ENCODE data around the gene FCRL5.

The FCRL5 gene

DNA sequence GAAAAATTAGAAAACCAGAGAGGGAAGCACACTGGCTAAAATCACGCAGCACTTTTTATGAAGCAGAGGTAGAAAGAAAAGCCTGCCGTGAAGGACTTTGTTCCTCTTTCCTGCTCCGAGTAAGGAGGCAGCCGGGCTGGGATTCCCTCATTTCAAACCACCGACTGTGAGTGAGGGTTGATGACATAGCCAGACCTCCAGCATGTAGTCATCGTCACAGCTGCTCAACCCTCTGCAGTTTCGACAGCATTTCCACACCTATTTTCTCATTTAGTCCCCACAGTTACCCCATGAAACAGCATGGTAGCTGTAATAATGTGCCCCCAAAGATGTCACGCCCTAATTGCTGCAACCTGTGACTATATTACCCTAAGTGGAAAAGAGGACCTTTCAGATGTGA is 35.3 kb downstream of the FCRL5 start:
- no peak for DNase-seq (ENCODE audit: low read depth)
- TF ChIP-seq, protein P1, sequence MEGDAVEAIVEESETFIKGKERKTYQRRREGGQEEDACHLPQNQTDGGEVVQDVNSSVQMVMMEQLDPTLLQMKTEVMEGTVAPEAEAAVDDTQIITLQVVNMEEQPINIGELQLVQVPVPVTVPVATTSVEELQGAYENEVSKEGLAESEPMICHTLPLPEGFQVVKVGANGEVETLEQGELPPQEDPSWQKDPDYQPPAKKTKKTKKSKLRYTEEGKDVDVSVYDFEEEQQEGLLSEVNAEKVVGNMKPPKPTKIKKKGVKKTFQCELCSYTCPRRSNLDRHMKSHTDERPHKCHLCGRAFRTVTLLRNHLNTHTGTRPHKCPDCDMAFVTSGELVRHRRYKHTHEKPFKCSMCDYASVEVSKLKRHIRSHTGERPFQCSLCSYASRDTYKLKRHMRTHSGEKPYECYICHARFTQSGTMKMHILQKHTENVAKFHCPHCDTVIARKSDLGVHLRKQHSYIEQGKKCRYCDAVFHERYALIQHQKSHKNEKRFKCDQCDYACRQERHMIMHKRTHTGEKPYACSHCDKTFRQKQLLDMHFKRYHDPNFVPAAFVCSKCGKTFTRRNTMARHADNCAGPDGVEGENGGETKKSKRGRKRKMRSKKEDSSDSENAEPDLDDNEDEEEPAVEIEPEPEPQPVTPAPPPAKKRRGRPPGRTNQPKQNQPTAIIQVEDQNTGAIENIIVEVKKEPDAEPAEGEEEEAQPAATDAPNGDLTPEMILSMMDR (IDR thresholded peaks at IDR 0.05; ENCODE audit: control insufficient read depth, insufficient read depth, low read depth, low read length, missing control alignments) = no peak
- no peak overlapping the region for H3K4me3 ChIP-seq (ENCODE audit: control insufficient read depth, low read depth, low read length)

DNA sequence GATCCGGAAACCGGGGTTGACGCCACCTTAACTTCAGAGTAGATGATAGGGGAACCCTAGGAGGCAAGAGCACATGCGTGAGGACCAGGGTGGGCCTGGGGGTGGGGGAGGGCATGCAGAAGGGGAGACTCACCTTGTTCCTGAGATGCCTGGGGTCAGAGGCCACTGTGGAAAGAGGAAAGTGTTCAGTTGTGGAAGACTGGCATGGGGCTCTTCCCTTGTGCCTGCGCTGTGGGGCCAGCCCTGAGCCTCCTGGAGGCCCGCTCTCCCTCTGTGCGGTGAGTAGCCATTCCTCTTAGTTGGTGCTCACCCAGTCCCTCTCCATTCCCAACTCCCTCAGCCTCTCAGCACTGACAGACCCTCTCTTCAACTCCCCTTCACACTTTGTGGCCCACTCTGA is 36.6 kb downstream of the FCRL5 start:
- TF ChIP-seq, protein P1 (IDR thresholded peaks at IDR 0.05; ENCODE audit: control insufficient read depth, insufficient read depth, low read depth, low read length, missing control alignments) = no peak
- H3K4me3 ChIP-seq (ENCODE audit: control insufficient read depth, low read depth, low read length) = no peak overlapping the region
- no peak for DNase-seq (ENCODE audit: low read depth)

DNA sequence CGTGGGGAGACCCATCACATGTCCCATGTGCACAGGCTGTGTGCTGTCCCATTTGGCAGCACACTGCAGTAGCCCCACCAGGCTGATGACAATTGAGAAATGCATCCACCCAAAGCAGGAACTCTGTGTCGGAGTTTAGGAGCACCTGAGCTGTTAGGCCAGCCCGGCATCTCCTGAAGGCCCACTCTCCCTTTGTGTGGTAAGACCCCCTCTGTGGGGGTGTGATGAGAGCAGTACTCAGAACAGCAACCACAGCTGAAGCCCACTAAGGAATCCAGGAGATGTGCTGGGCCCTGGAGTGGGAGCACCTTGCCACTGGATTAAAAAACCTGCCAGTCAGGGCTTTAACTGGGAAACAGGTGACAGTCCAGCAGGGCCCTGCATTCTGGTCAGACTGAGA is 37.2 kb downstream of the FCRL5 start:
- no peak overlapping the region for H3K4me3 ChIP-seq (ENCODE audit: control insufficient read depth, low read depth, low read length)
- DNase-seq (ENCODE audit: low read depth) = no peak
- TF ChIP-seq, protein P1 (IDR thresholded peaks at IDR 0.05; ENCODE audit: control insufficient read depth, insufficient read depth, low read depth, low read length, missing control alignments) = no peak

DNA sequence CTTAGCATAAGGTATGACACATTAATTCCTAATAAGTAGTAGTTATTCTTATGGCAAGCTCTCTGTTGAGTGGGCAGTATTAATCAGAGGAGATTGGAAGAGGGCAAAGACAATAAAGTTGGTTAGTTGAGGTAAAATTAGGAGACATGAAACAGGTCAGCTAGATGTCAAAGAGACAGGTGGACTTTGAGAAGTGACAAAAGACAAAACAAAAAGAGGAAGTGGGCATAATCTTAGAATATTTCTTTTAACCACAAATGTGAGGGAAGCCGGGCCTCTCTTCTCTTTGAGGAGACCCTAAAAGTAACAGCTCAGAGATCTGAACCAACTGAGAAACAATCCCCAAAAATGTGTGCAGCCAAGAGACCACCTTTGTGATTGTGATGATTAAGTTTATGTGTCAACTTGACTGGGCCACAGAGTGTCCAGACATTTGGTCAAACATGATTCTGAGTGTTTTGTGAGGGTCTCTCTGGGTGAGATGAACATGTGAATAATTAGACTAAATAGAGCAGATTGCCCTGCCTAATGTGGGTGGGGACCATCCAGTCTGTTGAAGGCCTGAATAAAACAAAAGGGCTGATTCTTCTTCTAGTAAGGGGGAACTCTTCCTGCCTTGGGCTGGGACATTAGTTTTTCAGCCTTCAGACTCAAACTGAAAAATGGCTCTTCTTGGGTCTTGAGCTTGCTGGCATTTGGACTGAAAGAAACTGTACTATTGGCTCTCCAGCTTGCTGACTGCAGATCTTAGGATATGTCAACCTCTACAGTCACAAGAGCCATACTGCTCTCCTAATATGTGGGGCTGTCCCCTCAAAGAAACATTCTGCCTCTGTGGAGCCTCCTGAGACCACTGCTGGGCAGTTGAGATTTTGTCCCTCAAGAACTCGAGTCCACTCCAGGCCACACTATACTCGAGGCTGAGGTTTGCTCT is 40.0 kb downstream of the FCRL5 start:
- TF ChIP-seq, protein P1 (IDR thresholded peaks at IDR 0.05; ENCODE audit: control insufficient read depth, insufficient read depth, low read depth, low read length, missing control alignments) = no peak
- no peak for DNase-seq (ENCODE audit: low read depth)
- H3K4me3 ChIP-seq (ENCODE audit: control insufficient read depth, low read depth, low read length) = no peak overlapping the region

DNA sequence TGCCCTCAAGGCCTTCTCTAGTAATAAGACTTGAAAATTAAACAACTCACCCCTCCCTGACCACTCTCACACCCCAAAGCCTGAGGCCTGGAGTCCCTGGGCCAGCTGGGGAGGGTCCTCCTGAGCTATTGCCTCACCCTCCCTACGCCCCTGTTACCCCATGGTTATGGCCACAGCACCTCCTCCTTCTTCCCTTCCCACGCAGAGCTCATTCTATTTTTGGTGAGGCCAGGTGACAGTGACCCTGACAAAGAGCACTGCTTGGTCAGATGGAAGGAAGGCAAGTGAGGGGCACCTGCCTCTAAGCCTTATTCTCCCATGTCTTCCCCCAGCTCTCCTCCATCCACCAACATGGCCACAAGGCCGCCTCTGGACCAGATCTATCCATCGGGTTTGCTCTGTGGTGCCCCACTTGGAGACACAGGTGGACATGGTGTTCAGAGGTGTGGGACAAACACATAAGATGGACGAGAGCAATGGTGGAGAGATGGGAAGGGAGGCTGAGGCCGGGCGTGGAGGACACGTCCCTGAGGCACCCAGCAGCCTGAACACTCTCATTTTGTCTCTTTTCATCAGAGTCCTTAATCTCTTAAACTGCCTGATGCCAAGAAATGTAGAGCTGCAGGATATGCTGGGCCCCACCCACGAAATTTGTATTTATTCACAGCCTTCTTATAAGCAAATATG is 42.6 kb downstream of the FCRL5 start:
- TF ChIP-seq, protein P1 (IDR thresholded peaks at IDR 0.05; ENCODE audit: control insufficient read depth, insufficient read depth, low read depth, low read length, missing control alignments) = no peak
- no peak for DNase-seq (ENCODE audit: low read depth)
- no peak overlapping the region for H3K4me3 ChIP-seq (ENCODE audit: control insufficient read depth, low read depth, low read length)

DNA sequence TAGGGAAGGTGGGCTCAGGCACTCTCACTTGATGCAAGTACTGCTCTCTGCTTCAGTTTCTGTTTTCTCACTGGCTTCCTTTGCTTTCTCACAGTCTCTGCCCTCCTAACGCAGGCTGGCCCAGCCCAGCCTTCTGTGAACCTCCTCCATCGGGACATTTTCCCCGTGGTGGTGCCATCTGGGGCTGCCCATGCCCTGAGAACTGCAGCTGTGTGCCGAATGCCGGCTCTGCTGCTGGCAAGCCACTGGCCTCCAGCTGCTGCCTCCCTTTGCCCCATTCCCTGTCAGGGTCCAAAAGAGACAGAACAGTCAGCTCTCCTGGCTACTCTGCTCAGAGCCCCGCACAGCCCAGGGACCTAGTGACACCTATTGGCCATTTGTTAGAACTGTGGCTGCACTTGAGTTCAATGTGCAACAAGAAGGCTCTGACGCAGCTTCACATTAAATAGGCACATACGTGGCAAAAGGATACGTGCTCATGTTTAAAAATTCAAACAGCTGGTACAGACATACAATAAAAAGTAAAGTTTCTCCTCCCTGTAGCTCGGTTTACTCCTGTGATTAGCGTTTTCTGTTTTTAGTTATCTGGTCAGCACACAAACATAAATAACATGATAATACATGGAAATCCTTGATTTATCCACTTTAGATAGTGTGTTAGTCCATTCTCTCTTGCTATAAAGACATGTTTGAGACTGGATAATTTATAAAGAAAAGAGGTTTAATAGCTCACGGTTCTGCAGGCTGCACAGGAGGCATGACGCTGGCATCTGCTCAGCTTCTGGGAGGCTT is 46.6 kb downstream of the FCRL5 start:
- TF ChIP-seq, protein P1 (IDR thresholded peaks at IDR 0.05; ENCODE audit: control insufficient read depth, insufficient read depth, low read depth, low read length, missing control alignments) = peak; percentile 81
- peak; percentile 35 for DNase-seq (ENCODE audit: low read depth)
- H3K4me3 ChIP-seq (ENCODE audit: control insufficient read depth, low read depth, low read length) = no peak overlapping the region

All from AG09309 (cell line).